ENCODE measurements around the gene VKORC1L1.

- TF ChIP-seq CTCF (IDR thresholded peaks at IDR 0.05), result no peak
- TF ChIP-seq POLR2A (IDR thresholded peaks at IDR 0.05), result no peak
- no peak for TF ChIP-seq POLR2AphosphoS5 (IDR thresholded peaks at IDR 0.05; ENCODE audit: insufficient read depth in 1 of 2, low read depth in 1 of 2)
Measured at GRCh38 chr7:65988084-65988483, 115.2 kb downstream of the VKORC1L1 start.

Measured in vagina (tissue), 2 donors.